Anterior cingulate cortex (tissue), 58 donors: ENCODE data around the gene CADM2.

Experiments
- DNase-seq, 58 donors: peaks; one replicate each; lab custom pipeline; 2025; lab: John Stamatoyannopoulos, UW

The CADM2 gene

GRCh38 chr3:85726241-85726640 is 767.5 kb downstream of the CADM2 start:
- DNase-seq, result no peak

- DNase-seq, result no peak
Measured at GRCh38 chr3:85737846-85738245, 779.1 kb downstream of the CADM2 start.

- no peak for DNase-seq
Measured at GRCh38 chr3:85740561-85740960, 781.8 kb downstream of the CADM2 start.

- no peak for DNase-seq
Measured at GRCh38 chr3:85758442-85758841, 799.7 kb downstream of the CADM2 start.

GRCh38 chr3:85760342-85760741 is 801.6 kb downstream of the CADM2 start:
- no peak for DNase-seq

- DNase-seq, result no peak
Measured at GRCh38 chr3:85780806-85781205, 822.0 kb downstream of the CADM2 start.

GRCh38 chr3:85781806-85782205 is 823.0 kb downstream of the CADM2 start:
- no peak for DNase-seq

GRCh38 chr3:85783291-85783690 is 824.5 kb downstream of the CADM2 start:
- no peak for DNase-seq

- no peak for DNase-seq
Measured at GRCh38 chr3:85785766-85786165, 827.0 kb downstream of the CADM2 start.

- peak in 2 of 58 donors; percentile 1 for DNase-seq
Measured at GRCh38 chr3:85790445-85791030, 831.7 kb downstream of the CADM2 start.

- DNase-seq, result no peak
Measured at GRCh38 chr3:85796140-85796539, 837.4 kb downstream of the CADM2 start.

- no peak for DNase-seq
Measured at GRCh38 chr3:85800676-85801075, 841.9 kb downstream of the CADM2 start.

GRCh38 chr3:85801955-85802354 is 843.2 kb downstream of the CADM2 start:
- DNase-seq, result no peak

GRCh38 chr3:85808755-85809154 is 850.0 kb downstream of the CADM2 start:
- no peak for DNase-seq

- DNase-seq, result peak in 4 of 58 donors; percentile 1 to 5 (median 4)
Measured at GRCh38 chr3:85821130-85821756, 862.5 kb downstream of the CADM2 start.

- DNase-seq, result no peak
Measured at GRCh38 chr3:85835857-85836440, 877.2 kb downstream of the CADM2 start.

GRCh38 chr3:85837402-85837801 is 878.6 kb downstream of the CADM2 start:
- no peak for DNase-seq

GRCh38 chr3:85838921-85839320 is 880.1 kb downstream of the CADM2 start:
- no peak for DNase-seq

- no peak for DNase-seq
Measured at GRCh38 chr3:85842081-85842480, 883.3 kb downstream of the CADM2 start.

- DNase-seq, result no peak
Measured at GRCh38 chr3:85846940-85847339, 888.2 kb downstream of the CADM2 start.

- no peak for DNase-seq
Measured at GRCh38 chr3:85851071-85851470, 892.3 kb downstream of the CADM2 start.

GRCh38 chr3:85853805-85854204 is 895.0 kb downstream of the CADM2 start:
- no peak for DNase-seq
